Panc1 (cell line): Measurements from ENCODE around the gene EPHB1. TPM values are rescaled to one million over a fixed set of nuclear protein-coding genes. Genes with fewer than 3 reads are reported as not detected.

Experiments
- ATAC-seq: fragments of 200-7000 bp; cut with Tn5 transposase; 2 replicates; pipeline ENCODE4 v1.9.1; 2020; ENCODE audit warnings: mild to moderate bottlenecking, moderate library complexity
- BruUV-seq: library from RNA; stranded (reverse); fragments of 400-500 nt; replicated peaks from 2 replicates; lab custom pipeline; 2021; lab: Mats Ljungman, UMichigan
- CTCF ChIA-PET: fragments of 300-600 bp; sonication (Branson Sonifier 250); formaldehyde crosslinking; loops from one replicate; lab custom pipeline; 2022; ENCODE audit warnings: antibody characterized with exemption; lab: Charles Lee
- POLR2A ChIA-PET: fragments of 300-600 bp; sonication (Branson Sonifier 250); formaldehyde crosslinking; loops from one replicate; lab custom pipeline; 2022; ENCODE audit warnings: antibody characterized with exemption; lab: Charles Lee
- DNase-seq: peaks from one replicate; pipeline ENCODE4 v3.0.0-alpha.2; 2010; ENCODE audit warnings: low read depth, low spot score
- H3K27ac ChIP-seq: 2 replicates; pipeline ENCODE4 v1.5.1; 2011; ENCODE audit warnings: mild to moderate bottlenecking, low read length, inconsistent platforms
- H3K27me3 ChIP-seq: fragments of 200-500 bp; sonication (Bioruptor generic); 2 replicates; pipeline ENCODE4 v1.6.0; 2014; ENCODE audit warnings: low read length, inconsistent platforms; ENCODE audit not compliant: control insufficient read depth, insufficient read depth
- H3K36me3 ChIP-seq: fragments of 200-500 bp; sonication (Bioruptor generic); 2 replicates; pipeline ENCODE4 v1.5.1; 2014; ENCODE audit warnings: inconsistent platforms, mild to moderate bottlenecking, low read length, moderate library complexity; ENCODE audit not compliant: control insufficient read depth, insufficient read depth
- H3K4me1 ChIP-seq: 2 replicates; pipeline ENCODE4 v1.5.1; 2011; ENCODE audit warnings: inconsistent platforms, mild to moderate bottlenecking, low read length, moderate library complexity; ENCODE audit not compliant: control insufficient read depth, insufficient read depth
- H3K4me3 ChIP-seq, 2 experiments: 2 replicates each; pipeline ENCODE4 v1.5.1; 2011 to 2012; ENCODE audit warnings: low read depth in 2 of 2, low read length in 2 of 2, mild to moderate bottlenecking in 2 of 2, inconsistent platforms in 1 of 2, moderate library complexity in 1 of 2
- H3K9me3 ChIP-seq: fragments of 200-500 bp; sonication (Bioruptor generic); 2 replicates; pipeline ENCODE4 v1.5.1; 2014; ENCODE audit warnings: low read depth, mild to moderate bottlenecking, inconsistent platforms, low read length, moderate library complexity; ENCODE audit not compliant: control insufficient read depth, insufficient read depth
- POLR2AphosphoS5 ChIP-seq: IDR thresholded peaks from 2 replicates; pipeline ENCODE4 v1.6.1; 2012; ENCODE audit warnings: mild to moderate bottlenecking, low read depth, low read length, moderate library complexity
- REST ChIP-seq, 2 experiments: IDR thresholded peaks; 2 replicates each; pipeline ENCODE4 v1.6.1; 2011 to 2012; ENCODE audit warnings: low read depth in 2 of 2, control low read depth in 1 of 2, low read length in 1 of 2, mild to moderate bottlenecking in 1 of 2, moderate library complexity in 1 of 2; ENCODE audit not compliant: insufficient read depth in 1 of 2
- SIN3A ChIP-seq: IDR thresholded peaks from 2 replicates; pipeline ENCODE4 v1.6.1; 2012; ENCODE audit warnings: low read depth, mild to moderate bottlenecking, low read length, moderate library complexity, borderline replicate concordance; ENCODE audit not compliant: insufficient read depth
- TCF7L2 ChIP-seq: IDR thresholded peaks from 2 replicates; pipeline ENCODE4 v1.6.1; 2011; ENCODE audit warnings: mild to moderate bottlenecking, low read depth, low read length, inconsistent platforms
- in situ Hi-C: cut with HindIII; loops from 2 replicates; pipeline ENCODE4 v1.10.0; 2016; ENCODE audit warnings: low sequenced_read_pairs, low pct_unique_long_range_greater_than_20kb
- intact Hi-C: fragments of 100-400 bp; cut with micrococcal nuclease; formaldehyde crosslinking; loops from one replicate; pipeline ENCODE4 v1.10.0; 2022; ENCODE audit not compliant: unreplicated experiment
- total RNA-seq: library from RNA; stranded (reverse); gene quantifications from one replicate; pipeline ENCODE4 v1.2.1, GENCODE V29; 2021; ENCODE audit not compliant: unreplicated experiment
- TF ChIP-seq, protein P1 (sequence below): fragments of 450-650 bp; IDR thresholded peaks from 2 replicates; pipeline ENCODE4 v1.5.1; 2017; ENCODE audit warnings: mild to moderate bottlenecking

EPHB1 gene
- total RNA-seq, 1 experiment from 2014 or later = 0.46 TPM

GRCh38 chr3:135083756-135084155 lies 288.7 kb downstream of the EPHB1 start:
- Histone ChIP-seq H3K4me1 (no peaks in the 10 kb centered on the region), H3K27ac (no peak overlapping the region), H3K36me3 (no peaks in the 10 kb centered on the region), H3K4me3 (no peak overlapping the region), H3K27me3 (peaks cover 6% of the 10 kb centered on the region; the same call in 1 of the 2 replicates), H3K9me3 (no peaks in the 10 kb centered on the region)
- no peak for DNase-seq
- TF ChIP-seq TCF7L2 (no peak), SIN3A (no peak), REST (IDR thresholded peaks at IDR 0.05; ENCODE audit: insufficient read depth in 1 of 2, low read depth in 2 of 2, low read length in 1 of 2) (no peak), POLR2AphosphoS5 (no peak)
- TF ChIP-seq, protein P1, sequence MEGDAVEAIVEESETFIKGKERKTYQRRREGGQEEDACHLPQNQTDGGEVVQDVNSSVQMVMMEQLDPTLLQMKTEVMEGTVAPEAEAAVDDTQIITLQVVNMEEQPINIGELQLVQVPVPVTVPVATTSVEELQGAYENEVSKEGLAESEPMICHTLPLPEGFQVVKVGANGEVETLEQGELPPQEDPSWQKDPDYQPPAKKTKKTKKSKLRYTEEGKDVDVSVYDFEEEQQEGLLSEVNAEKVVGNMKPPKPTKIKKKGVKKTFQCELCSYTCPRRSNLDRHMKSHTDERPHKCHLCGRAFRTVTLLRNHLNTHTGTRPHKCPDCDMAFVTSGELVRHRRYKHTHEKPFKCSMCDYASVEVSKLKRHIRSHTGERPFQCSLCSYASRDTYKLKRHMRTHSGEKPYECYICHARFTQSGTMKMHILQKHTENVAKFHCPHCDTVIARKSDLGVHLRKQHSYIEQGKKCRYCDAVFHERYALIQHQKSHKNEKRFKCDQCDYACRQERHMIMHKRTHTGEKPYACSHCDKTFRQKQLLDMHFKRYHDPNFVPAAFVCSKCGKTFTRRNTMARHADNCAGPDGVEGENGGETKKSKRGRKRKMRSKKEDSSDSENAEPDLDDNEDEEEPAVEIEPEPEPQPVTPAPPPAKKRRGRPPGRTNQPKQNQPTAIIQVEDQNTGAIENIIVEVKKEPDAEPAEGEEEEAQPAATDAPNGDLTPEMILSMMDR = no peak
- in situ Hi-C loops (no loop called here), intact Hi-C loops (no loop called here)
- no TSS peak for BruUV-seq
- CTCF ChIA-PET = no interaction called here
- POLR2A ChIA-PET = no interaction called here
- ATAC-seq = no peak

DNA sequence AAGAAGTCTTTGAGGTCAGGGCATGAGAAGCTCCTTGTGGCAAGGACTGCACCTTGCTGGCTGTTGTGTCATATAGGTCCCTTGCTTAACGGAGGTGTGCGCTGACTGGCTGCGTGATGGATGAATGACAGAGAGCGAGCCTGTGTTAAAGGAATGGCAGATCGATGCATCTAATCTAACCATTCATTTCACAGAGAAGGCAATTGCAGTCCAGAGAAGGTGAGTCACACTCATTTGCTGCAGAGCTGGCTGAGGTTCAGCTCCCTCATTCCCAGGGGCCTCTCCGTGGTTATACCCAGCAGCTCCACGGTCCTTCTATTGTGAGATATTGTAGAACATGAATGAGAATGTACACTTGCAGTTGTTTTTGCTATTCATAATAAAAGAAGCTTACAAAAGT lies 289.3 kb downstream of the EPHB1 start:
- POLR2A ChIA-PET = no interaction called here

More for the DNA sequence above, 289.3 kb downstream of the EPHB1 start:
- ATAC-seq (no peak), DNase-seq (no peak)
- BruUV-seq = no TSS peak
- Histone ChIP-seq H3K4me1 (no peaks in the 10 kb centered on the region), H3K4me3 (no peak overlapping the region), H3K27ac (no peak overlapping the region), H3K9me3 (no peaks in the 10 kb centered on the region), H3K27me3 (peaks cover 6% of the 10 kb centered on the region; the same call in 1 of the 2 replicates), H3K36me3 (no peaks in the 10 kb centered on the region)
- in situ Hi-C loops (no loop called here), intact Hi-C loops (no loop called here)
- CTCF ChIA-PET = interaction anchor here (0.6 kb wide), 1 partner anchor 164 kb away, joined by 3 read pairs; no protein-coding TSS in a partner anchor
- TF ChIP-seq SIN3A (no peak), REST (IDR thresholded peaks at IDR 0.05; ENCODE audit: insufficient read depth in 1 of 2, low read depth in 2 of 2, low read length in 1 of 2) (no peak), POLR2AphosphoS5 (no peak), TCF7L2 (no peak)
- TF ChIP-seq, protein P1 = no peak
